ENCODE results near the gene TEX30. TPM values are rescaled to one million over a fixed set of nuclear protein-coding genes. Genes with fewer than 3 reads are reported as not detected.

TEX30 gene
- total RNA-seq, 2 donors from 2014 or later, result 3.6 to 22.2 TPM

- intact Hi-C loops (cut with DNase I), result no loop called here
- TF ChIP-seq POLR2A (IDR thresholded peaks at IDR 0.05), result peak; percentile 37
- TF ChIP-seq POLR2AphosphoS5 (IDR thresholded peaks at IDR 0.05), result peak; percentile 82
- TF ChIP-seq, protein P1, sequence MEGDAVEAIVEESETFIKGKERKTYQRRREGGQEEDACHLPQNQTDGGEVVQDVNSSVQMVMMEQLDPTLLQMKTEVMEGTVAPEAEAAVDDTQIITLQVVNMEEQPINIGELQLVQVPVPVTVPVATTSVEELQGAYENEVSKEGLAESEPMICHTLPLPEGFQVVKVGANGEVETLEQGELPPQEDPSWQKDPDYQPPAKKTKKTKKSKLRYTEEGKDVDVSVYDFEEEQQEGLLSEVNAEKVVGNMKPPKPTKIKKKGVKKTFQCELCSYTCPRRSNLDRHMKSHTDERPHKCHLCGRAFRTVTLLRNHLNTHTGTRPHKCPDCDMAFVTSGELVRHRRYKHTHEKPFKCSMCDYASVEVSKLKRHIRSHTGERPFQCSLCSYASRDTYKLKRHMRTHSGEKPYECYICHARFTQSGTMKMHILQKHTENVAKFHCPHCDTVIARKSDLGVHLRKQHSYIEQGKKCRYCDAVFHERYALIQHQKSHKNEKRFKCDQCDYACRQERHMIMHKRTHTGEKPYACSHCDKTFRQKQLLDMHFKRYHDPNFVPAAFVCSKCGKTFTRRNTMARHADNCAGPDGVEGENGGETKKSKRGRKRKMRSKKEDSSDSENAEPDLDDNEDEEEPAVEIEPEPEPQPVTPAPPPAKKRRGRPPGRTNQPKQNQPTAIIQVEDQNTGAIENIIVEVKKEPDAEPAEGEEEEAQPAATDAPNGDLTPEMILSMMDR (IDR thresholded peaks at IDR 0.05), result no peak
- peak; percentile 92 for DNase-seq (ENCODE audit: low spot score)
- WGBS, result 0% methylated on average over 58 of the region's 72 CpGs
- Histone ChIP-seq H3K9me3 (no peaks in the 10 kb centered on the region), H3K4me1 (replicated peaks) (no peaks in the 10 kb centered on the region), H3K27ac (peak within 1 kb of the TSS; percentile 77 to 83), H3K4me3 (peak within 1 kb of the TSS; percentile 47 to 56), H3K27me3 (replicated peaks; ENCODE audit: insufficient read depth) (no peaks in the 10 kb centered on the region), H3K36me3 (no peaks in the 10 kb centered on the region)
These were observed 25.2 kb upstream of the TEX30 start, which contains the start of the genes BIVM and POGLUT2 for GRCh38 chr13:102798581-102799425. Gene BIVM (plus strand): TSS chr13:102799119. CDS start chr13:102807268, 8,149 bp downstream. Gene POGLUT2 (minus strand): TSS chr13:102798976. CDS start chr13:102798670, 306 bp downstream.

DNA sequence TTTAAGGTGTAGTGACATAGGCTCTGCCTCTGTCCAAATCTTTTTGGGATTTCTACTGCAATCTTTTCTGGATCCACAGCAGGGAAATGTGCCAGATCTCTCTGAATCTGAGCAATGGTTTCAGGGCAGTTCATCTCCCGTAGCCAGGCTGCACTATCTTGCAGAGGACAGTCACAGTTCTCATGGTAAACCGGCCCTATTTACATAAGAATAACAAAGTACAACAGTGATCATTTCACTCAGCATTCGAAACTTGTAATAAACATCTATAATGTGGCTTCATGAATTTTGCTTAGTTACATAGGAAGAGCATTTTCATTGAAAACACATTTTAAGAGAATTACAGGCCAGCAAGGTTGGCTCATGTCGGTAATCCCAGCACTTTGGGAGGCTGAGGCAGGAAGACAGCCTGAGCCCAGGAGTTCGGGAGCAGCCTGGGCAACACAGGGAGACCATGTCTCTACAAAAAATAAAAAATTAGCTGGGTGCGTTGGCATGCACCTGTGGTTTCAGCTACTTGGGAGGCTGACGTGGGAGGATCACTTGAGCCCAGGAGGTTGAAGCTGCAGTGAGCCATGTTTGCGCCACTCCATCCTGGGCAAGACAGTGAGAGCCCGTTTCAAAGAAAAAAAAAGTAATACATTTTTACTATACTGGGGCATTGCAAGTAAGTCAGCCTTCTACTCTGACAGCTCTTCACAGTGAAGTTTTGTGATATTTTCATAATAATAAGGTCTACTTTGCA is 20.2 kb upstream of the TEX30 start:
- H3K4me1 ChIP-seq (replicated peaks), result no peaks in the 10 kb centered on the region
- no peaks in the 10 kb centered on the region for H3K9me3 ChIP-seq
- 88% methylated on average over 9 of the region's 9 CpGs for WGBS
- no peaks in the 10 kb centered on the region for H3K36me3 ChIP-seq
- DNase-seq (ENCODE audit: low spot score), result no peak
- TF ChIP-seq POLR2AphosphoS5 (IDR thresholded peaks at IDR 0.05), result no peak
- TF ChIP-seq POLR2A (IDR thresholded peaks at IDR 0.05), result no peak
- TF ChIP-seq, protein P1 (IDR thresholded peaks at IDR 0.05), result no peak
- intact Hi-C loops (cut with DNase I), result no loop called here
- H3K27me3 ChIP-seq (replicated peaks; ENCODE audit: insufficient read depth), result no peaks in the 10 kb centered on the region
- H3K4me3 ChIP-seq, result no peak overlapping the region
- no peak overlapping the region for H3K27ac ChIP-seq

DNA sequence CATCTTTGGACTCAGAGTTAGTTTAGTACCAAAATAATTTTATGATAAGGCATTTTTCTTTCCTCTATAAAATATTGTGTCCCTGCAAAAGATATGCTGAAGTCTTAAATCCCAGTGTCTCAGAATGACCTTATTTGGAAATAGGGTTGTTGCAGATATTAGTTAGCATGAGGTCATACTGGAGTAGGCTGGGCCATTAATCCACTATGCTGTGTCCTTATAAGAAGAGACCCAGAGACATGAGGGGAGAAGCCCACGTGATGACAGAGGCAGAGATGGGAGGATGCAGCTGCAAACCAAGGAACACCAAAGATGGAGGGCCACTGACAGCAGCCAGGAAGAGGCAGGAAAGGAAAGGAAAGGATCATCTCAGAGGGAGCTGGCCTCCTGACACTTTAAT is 18.8 kb upstream of the TEX30 start:
- no peak for DNase-seq (ENCODE audit: low spot score)
- intact Hi-C loops (cut with DNase I), result no loop called here
- no peak overlapping the region for H3K4me3 ChIP-seq
- WGBS, result 87% methylated on average over 1 of the region's 1 CpG
- H3K9me3 ChIP-seq, result no peaks in the 10 kb centered on the region
- H3K27me3 ChIP-seq (replicated peaks; ENCODE audit: insufficient read depth), result no peaks in the 10 kb centered on the region
- H3K4me1 ChIP-seq (replicated peaks), result no peaks in the 10 kb centered on the region
- TF ChIP-seq, protein P1 (IDR thresholded peaks at IDR 0.05), result no peak
- TF ChIP-seq POLR2AphosphoS5 (IDR thresholded peaks at IDR 0.05) (no peak), POLR2A (IDR thresholded peaks at IDR 0.05) (no peak)
- H3K27ac ChIP-seq, result no peak overlapping the region
- no peaks in the 10 kb centered on the region for H3K36me3 ChIP-seq

DNA sequence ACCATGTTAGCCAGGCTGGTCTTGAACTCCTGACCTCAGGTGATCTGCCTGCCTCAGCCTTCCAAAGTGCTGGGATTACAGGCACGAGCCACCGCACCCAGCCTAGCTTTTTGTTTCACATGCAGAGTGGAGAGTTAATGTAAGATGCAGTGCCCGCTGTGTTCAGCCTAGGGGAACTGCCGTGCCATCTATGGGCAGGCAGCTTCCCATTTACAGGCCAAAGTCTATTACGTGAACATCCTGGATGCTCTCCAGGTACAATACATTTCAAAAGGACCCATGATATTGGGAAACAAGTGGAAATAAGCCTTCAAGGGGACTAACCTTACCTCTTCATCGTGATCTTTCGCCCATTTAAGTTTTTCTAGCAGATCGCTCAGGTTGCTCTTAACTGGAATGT is 15.1 kb upstream of the TEX30 start:
- Histone ChIP-seq H3K27me3 (replicated peaks; ENCODE audit: insufficient read depth) (no peaks in the 10 kb centered on the region), H3K27ac (no peak overlapping the region), H3K4me1 (replicated peaks) (no peaks in the 10 kb centered on the region), H3K9me3 (no peaks in the 10 kb centered on the region), H3K36me3 (no peaks in the 10 kb centered on the region), H3K4me3 (no peak overlapping the region)
- DNase-seq (ENCODE audit: low spot score), result no peak
- TF ChIP-seq POLR2AphosphoS5 (IDR thresholded peaks at IDR 0.05) (no peak), POLR2A (IDR thresholded peaks at IDR 0.05) (no peak)
- TF ChIP-seq, protein P1 (IDR thresholded peaks at IDR 0.05), result no peak
- whole genome bisulfite sequencing, result 98% methylated on average over 8 of the region's 8 CpGs
- intact Hi-C loops (cut with DNase I), result no loop called here

All from prostate gland (tissue), 2 donors.